Mucosa of gallbladder (tissue), 1 donor: ENCODE results near the gene HAVCR2. TPM values are rescaled to one million over a fixed set of nuclear protein-coding genes. Genes with fewer than 3 reads are reported as not detected.

Experiments used
- DNase-seq: peaks from one replicate; pipeline ENCODE4 v3.0.0-alpha.2; 2020; ENCODE audit warnings: low spot score
- total RNA-seq: library from RNA; stranded (reverse); gene quantifications from one replicate; pipeline ENCODE4 v1.2.1, GENCODE V29; 2021
- donor health status: DM: no; HTN: no; CAD: no.

The HAVCR2 gene
- total RNA-seq, 1 donor from 2014 or later: 9.6 TPM

DNA sequence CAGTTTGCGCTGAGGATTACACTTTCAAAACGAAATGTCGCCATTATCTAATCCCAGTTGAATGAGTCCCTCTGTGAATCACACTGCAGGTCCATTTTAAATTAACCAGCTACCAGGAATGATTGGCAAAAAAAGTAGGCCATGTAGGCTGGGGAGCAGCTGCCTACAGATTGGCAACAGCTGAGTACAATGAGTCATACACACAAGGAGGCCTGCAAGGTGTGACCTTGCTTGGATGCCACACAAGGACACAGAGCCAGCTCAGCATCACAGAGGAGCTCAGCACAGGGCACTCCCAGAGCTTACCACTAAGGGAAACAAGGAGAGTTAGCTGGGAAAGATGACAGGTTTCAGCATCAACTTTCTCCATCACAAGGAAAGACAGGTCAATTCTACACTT, 62.8 kb downstream of the HAVCR2 start:
- DNase-seq: peak; percentile 88

- DNase-seq: no peak
Measured at GRCh38 chr5:157045601-157046000, 63.2 kb downstream of the HAVCR2 start.

DNA sequence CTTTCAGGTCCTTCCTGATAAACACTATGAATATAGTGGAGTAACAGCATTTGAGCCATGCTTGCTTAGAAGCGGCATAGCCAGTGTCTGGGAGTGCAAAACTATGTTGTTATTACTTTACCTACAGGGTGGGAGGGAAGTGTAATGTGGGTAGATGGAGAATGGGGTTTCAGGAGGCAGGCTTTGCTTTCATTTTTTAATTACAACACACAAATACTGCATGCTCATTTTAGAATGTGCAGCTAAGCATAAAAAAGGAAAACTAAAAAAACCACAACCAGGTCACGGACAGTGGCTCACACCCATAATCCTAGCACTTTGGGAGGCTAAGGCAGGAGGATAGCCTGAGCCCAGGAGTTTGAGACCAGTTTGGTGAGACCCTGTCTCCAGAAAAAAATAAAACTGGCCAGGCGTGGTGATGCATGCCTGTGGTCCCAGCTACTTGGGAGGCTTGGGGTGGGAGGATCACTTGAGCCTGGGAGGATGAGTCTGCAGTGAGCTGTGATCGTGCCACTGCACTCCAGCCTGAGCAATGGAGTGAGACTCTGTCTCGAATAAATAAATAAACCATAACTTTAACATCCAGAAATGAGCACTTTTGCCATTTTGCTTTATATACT, 70.2 kb downstream of the HAVCR2 start:
- no peak for DNase-seq

Other genes starting within 250 kb of the HAVCR2 start
- gene TIMD4, start 145.8 kb downstream of the HAVCR2 start, total RNA-seq: 0.29 TPM
- gene HAVCR1, start 49.9 kb downstream of the HAVCR2 start, total RNA-seq: 0.26 TPM
- 11.2 TPM for gene MED7, start 33.8 kb upstream of the HAVCR2 start, total RNA-seq
- not detected for gene GARIN3, start 57.2 kb upstream of the HAVCR2 start, total RNA-seq
- gene ITK, start 71.8 kb upstream of the HAVCR2 start, total RNA-seq: 6.0 TPM
- gene CYFIP2, start 157.1 kb upstream of the HAVCR2 start, total RNA-seq: 76.4 TPM